HG02852 (cell line): ENCODE results near the gene CABYR.
A peak's percentile ranks its signal among the peaks of the same experiment; 100 is the strongest.

Experiments
- ATAC-seq: cut with Tn5 transposase; IDR thresholded peaks from one replicate; pipeline ENCODE4 v1.9.1; 2021; ENCODE audit warnings: mild to moderate bottlenecking, moderate library complexity; ENCODE audit not compliant: unreplicated experiment

Gene CABYR

GRCh38 chr18:24189007-24189528 lies 50.2 kb downstream of the CABYR start:
- peak; percentile 86 for ATAC-seq

DNA sequence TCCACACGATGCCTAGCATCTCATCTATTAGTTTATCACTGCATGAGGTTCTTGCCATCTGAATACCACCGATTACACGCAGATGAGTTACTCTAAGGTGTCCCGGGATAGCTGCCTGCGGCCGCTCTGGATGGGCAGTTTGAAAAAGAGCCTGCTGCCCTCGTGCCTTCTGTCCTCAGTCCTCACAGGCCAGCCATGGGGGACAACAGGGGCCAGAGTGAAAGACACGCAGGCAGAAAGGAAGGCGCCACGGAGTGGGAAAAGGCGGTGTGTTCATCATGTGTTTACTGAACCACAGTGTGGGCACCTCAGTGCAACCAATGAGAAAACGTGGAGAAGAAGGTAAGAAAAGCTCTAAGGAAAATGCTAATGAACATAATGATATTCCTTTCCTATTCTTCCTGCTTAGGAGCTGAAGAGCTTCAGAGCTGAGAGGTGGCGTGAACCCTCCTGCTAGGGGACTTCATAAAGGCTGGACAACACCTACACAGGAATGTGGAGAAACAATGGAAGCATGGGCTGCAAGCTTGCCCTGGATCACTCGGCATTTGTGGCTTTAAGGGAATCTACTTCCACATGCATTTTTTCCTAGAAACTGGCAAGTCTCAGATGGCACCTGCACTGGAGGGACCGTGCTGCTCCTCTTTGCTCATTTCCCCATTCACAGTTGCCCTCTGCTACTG lies 50.9 kb downstream of the CABYR start:
- ATAC-seq = no peak

DNA sequence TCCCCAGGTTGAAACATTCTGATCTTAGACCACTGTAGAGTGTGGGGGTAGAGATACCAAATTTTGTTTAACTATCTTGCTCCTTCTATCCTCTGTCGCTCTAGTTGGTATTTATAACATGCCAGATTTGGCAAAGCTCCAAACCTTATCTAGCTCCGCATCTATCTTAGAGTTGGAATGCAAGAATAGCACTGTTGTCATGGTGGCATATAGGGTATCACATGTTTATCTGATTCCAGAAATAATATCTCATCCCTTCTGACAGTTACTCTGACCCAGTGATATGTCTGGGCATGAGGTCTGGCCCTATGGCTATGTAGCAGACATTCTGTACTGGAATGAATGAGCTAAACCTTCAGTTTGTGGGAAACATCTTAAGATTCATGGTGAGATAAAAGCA lies 51.7 kb downstream of the CABYR start:
- ATAC-seq = no peak

- ATAC-seq = no peak
These were observed 56.6 kb downstream of the CABYR start for GRCh38 chr18:24195296-24196053.

DNA sequence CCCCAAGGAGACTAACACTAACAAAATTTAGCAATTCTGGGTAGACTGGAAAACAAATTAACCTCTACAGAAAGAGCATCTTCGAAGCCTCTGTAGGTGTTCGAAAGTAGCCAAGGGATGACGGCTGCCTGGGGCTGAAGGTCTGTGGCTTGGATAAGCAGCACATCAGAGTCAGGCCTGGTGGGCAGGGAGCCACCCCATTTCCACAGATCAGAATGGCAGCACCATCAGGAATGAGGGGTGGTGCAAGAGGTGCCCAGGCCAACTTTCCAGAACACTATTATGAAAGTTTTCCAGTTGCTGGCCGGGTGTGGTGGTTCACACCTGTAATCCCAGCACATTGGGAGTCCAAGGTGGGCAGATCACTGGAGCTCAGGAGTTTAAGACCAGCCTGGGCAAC lies 57.9 kb downstream of the CABYR start:
- ATAC-seq = no peak

- ATAC-seq = no peak
These were observed 58.5 kb downstream of the CABYR start for GRCh38 chr18:24197412-24197811.

DNA sequence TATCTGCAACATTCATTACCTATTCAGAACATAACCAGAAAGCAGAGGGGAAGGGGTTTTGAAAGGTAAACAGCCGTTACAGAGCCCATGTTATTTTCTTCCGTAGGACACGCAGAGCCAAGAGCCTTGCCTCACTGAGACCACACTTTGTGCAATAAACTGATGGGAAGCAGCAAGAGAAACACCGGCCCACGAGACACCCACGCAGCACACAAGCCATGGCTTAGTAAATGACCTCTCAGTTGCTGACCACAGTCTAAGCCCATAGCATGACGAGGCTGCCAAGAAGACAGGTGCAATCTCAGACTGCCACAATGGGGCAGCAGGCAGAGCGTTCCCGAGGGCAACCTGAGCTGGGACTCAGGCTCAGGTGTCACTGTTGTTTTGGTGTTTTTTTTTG lies 59.6 kb downstream of the CABYR start:
- ATAC-seq = no peak

DNA sequence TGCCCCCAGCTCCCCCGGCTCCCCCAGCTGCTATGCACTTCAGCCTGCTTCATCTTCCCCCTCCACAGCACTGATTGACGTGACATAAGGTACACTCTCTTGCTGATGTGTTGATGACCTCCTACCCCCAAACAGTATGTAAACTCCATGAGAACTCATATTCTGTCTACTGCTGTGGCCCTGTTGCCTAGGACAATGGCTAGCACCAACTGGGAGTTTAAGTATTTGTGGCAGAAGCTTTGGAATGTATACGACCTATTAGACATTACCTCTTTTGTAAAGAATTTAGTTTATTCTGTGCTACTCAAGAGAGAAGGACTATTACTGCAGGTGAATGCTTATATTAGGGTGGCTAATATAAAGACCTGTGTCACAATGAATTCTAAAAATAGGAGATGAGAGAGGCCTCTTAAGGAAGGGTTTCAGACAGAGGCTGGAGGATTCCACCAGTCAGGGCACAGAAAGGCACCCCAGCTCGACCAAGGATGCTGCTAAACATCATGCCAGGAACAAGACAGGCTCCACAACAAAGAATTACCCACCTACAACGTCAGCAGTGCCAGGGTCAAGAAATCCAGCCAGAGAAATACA lies 60.6 kb downstream of the CABYR start:
- ATAC-seq = no peak

- ATAC-seq = no peak
These were observed 61.8 kb downstream of the CABYR start for GRCh38 chr18:24200494-24201290.

DNA sequence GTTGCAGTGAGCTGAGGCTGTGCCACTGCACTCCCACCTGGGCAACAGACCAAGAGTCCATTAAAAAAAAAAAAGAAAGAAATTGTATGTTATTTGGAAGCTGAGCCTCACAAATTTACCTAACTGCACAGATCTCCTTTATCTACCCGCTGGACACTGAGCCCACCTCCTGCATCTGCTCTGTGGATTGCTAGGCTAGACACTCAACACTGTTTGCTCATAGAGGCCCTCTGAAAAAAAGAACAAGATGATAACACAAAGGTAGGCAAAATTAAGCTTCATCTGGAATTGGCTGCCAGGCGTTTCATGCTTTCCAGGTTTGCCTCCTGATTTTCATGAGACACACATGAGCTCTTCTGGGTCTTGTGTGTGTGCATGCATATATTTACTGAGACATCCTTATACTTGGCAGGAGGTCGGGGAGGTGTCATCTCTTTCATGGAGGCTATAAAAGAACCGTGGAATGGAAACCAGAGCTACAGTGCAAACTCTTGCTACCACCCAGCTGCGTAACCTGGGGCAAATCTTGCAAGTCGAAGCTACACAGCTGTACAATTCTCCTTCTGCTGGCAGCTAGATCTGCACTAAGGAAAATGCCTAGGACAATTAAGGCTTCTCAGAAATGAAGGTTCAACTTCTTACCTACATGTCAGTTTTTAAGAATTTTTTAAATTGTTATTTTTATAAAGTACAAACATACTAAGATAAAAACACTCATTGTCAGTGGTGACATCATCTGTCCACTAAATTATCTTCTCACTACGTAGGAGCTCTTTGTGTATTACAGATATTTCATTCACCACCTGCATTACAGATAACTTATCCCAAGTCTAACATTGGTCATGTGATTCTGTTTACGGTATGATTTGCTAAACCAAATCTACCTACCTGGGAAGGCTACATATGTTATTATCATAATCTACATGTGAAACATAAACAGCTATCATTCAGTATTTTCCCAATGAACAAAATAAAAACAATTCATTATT lies 63.1 kb downstream of the CABYR start:
- ATAC-seq = no peak

GRCh38 chr18:24204904-24205303 lies 66.0 kb downstream of the CABYR start:
- no peak for ATAC-seq

DNA sequence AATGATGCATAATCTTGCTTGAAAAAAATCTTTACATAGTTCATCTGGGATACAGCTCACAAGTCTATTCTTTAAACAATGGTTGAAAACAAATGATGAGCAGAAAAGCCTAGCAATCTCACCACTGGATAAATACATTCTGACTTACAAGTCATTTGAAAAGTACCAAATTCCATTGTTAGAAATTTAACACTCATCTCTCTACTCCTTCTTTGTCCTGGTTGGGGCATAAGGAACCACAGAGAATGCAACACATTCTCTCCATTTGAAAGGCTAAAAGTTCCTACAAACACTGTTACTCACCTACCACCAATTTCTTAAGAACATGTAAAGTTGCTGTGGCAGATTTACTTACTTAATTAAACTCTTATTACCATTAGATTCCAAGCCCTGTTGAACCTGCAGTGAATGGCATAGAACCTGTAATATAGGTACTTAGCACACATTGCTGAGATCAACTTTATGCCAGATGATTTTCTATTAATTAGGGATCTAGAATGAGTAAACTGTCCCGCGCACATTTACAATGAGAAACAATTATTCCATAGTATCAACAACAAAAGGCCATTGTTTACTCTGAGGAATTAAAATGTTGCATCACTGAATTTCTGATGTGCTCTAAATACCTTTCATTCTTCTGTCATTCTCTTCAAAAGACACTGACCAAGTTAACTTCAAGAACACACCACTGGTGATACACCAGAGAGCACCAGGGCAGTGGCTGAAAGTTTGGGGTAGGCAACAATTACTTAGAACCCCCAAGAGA lies 69.6 kb downstream of the CABYR start:
- no peak for ATAC-seq

- ATAC-seq = no peak
These were observed 70.7 kb downstream of the CABYR start for GRCh38 chr18:24209558-24209957.
